ENCODE data around the gene EXOC8. TPM values are rescaled to one million over a fixed set of nuclear protein-coding genes. Genes with fewer than 3 reads are reported as not detected.
A peak's percentile ranks its signal among the peaks of the same experiment; 100 is the strongest.

Gene EXOC8
- total RNA-seq, 4 donors from 2014 or later, result 16.3 to 32.6 (median 19.8) TPM

DNA sequence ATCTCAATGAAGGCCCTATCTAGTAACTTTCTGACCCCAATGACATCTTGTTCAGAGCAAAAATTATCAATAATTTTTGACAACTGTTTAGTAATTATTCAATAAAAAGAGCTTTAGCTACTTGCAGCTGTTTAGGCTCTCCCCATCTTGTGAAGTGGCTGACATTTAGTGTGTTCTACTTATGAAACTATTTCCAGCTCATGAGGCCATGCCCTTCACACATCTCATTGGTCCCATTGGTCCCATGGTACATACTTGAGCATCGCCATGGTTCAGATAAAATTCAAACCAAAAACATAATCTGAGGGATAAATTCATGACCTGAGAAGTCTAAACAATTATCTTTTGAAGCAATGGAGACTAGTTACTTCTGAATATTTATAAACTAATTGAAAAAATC is 24.7 kb upstream of the EXOC8 start:
- no peak for DNase-seq (ENCODE audit: low spot score in 2 of 2)
- Histone ChIP-seq H3K9me3 (no peaks in the 10 kb centered on the region), H3K36me3 (peaks cover 9% of the 10 kb centered on the region), H3K4me3 (no peak overlapping the region), H3K4me1 (peaks cover 21% of the 10 kb centered on the region), H3K27me3 (no peaks in the 10 kb centered on the region), H3K27ac (no peak overlapping the region)
- WGBS, result 93% methylated on average over 1 of the region's 1 CpG
- TF ChIP-seq POLR2AphosphoS5 (IDR thresholded peaks at IDR 0.05), result no peak
- TF ChIP-seq, protein P1, sequence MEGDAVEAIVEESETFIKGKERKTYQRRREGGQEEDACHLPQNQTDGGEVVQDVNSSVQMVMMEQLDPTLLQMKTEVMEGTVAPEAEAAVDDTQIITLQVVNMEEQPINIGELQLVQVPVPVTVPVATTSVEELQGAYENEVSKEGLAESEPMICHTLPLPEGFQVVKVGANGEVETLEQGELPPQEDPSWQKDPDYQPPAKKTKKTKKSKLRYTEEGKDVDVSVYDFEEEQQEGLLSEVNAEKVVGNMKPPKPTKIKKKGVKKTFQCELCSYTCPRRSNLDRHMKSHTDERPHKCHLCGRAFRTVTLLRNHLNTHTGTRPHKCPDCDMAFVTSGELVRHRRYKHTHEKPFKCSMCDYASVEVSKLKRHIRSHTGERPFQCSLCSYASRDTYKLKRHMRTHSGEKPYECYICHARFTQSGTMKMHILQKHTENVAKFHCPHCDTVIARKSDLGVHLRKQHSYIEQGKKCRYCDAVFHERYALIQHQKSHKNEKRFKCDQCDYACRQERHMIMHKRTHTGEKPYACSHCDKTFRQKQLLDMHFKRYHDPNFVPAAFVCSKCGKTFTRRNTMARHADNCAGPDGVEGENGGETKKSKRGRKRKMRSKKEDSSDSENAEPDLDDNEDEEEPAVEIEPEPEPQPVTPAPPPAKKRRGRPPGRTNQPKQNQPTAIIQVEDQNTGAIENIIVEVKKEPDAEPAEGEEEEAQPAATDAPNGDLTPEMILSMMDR (IDR thresholded peaks at IDR 0.05), result no peak
- no peak for TF ChIP-seq EP300 (IDR thresholded peaks at IDR 0.05)
- no peak for TF ChIP-seq POLR2A (IDR thresholded peaks at IDR 0.05)

DNA sequence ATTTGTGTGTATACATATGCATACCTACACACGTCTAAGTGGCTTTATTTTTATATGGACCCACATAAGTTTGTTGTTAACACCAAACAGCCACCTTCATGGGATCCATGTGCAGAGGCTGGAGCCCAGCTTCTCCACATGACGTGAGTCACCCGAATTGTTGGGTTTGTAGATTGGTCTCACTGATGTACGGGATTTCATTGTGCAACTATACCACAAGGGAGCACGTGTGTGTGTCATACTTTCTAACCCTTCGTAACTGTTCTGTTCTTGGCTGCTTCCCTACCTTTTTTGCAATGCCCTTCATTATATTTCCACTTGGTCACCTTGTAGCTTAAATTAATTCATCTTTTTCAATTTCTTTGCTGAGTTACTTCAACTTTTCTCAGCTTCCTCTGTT is 21.5 kb upstream of the EXOC8 start:
- Histone ChIP-seq H3K4me1 (peaks cover 21% of the 10 kb centered on the region), H3K36me3 (no peaks in the 10 kb centered on the region), H3K27ac (no peak overlapping the region), H3K27me3 (no peaks in the 10 kb centered on the region), H3K4me3 (no peak overlapping the region), H3K9me3 (no peaks in the 10 kb centered on the region)
- 51% methylated on average over 6 of the region's 6 CpGs for WGBS
- TF ChIP-seq EP300 (IDR thresholded peaks at IDR 0.05) (no peak), POLR2AphosphoS5 (IDR thresholded peaks at IDR 0.05) (peak in 1 of 3 donors; percentile 78)
- DNase-seq (ENCODE audit: low spot score in 2 of 2), result peak in 1 of 2 donors; percentile 69

DNA sequence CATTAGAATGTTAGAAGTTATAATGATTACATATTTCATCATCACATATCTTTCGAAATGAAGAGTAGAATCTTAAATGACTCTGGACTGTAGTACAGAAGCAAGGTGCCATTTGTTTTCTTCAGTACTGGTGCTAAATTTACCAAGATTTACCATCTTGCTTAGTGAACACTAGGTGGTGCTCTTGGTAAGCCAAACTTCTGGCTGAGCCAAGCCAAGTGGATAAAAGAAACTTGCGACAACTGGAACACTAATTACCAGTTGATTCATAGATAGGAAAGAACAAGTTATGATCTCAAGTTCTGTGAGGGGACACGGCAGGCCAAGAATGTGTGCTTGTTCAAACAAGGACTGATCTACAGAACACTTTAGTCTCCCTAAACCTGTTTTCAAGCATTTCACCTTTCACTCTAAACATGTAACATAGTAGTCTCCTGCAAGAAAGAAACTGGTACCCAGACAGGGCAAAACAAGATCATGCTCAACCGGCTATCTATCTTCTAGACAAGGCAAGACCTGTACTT is 20.2 kb upstream of the EXOC8 start:
- Histone ChIP-seq H3K36me3 (peaks cover 6% of the 10 kb centered on the region), H3K27me3 (no peaks in the 10 kb centered on the region), H3K4me3 (no peak overlapping the region), H3K9me3 (no peaks in the 10 kb centered on the region), H3K4me1 (peaks cover 21% of the 10 kb centered on the region), H3K27ac (no peak overlapping the region)
- peak in 1 of 2 donors; percentile 64 for DNase-seq (ENCODE audit: low spot score in 2 of 2)
- TF ChIP-seq, protein P1 (IDR thresholded peaks at IDR 0.05), result peak; percentile 67 to 73
- TF ChIP-seq POLR2A (IDR thresholded peaks at IDR 0.05), result no peak
- TF ChIP-seq POLR2AphosphoS5 (IDR thresholded peaks at IDR 0.05), result peak in 1 of 3 donors; percentile 69
- TF ChIP-seq EP300 (IDR thresholded peaks at IDR 0.05), result no peak
- WGBS, result 11% methylated on average over 4 of the region's 4 CpGs

DNA sequence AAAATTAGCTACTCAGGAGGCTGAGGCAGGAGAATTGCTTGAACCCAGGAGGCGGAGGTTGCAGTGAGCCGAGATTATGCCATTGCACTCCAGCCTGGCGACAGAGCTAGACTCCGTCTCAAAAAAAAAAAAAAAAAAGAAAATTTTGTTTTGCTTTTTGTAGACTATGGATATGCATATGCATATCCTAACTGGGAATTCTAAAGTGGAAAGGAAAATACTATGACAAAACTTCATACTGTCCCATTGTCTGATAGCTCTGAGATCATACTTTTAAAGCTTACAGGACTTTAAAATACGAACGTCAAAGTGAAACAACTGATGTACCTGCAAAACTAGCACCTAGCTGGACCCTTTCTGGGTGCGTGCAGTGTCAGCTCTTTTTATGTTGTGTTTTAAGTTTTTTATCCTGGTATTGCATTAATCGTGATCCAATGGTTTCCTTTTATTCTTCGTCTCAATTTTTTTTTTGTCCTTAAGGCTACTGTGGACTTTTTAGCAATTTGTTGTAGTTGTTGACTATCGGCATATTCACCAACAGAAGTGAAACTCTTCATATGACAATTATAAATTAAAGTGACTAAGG is 19.6 kb upstream of the EXOC8 start:
- H3K36me3 ChIP-seq, result peaks cover 12% of the 10 kb centered on the region
- H3K27ac ChIP-seq, result no peak overlapping the region
- H3K4me1 ChIP-seq, result peaks cover 21% of the 10 kb centered on the region
- TF ChIP-seq, protein P1 (IDR thresholded peaks at IDR 0.05), result no peak
- 81% methylated on average over 10 of the region's 10 CpGs for WGBS
- no peak for DNase-seq (ENCODE audit: low spot score in 2 of 2)
- H3K27me3 ChIP-seq, result no peaks in the 10 kb centered on the region
- no peak overlapping the region for H3K4me3 ChIP-seq
- H3K9me3 ChIP-seq, result no peaks in the 10 kb centered on the region

DNA sequence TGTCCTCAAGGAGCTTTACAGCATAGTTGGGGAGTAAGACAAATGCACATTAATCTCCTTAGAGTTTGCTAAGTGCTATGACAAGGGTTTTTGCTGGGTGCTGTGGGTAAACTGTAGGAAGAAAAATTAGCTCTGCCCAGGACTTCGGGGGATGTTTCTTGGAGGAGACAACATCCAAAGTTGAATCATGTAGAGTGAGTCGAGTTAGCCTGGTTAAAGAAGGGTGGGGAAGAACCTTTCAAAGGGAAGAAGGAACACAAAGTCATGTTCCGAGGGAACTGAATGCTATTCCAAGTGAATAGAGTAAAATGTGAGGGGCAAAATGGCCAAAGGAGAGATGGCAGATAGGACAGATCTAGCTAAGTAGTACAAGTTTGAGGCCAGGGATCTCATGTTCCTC is 17.5 kb upstream of the EXOC8 start:
- 71% methylated on average over 3 of the region's 3 CpGs for WGBS
- Histone ChIP-seq H3K27me3 (no peaks in the 10 kb centered on the region), H3K4me3 (no peak overlapping the region), H3K4me1 (peaks cover 21% of the 10 kb centered on the region), H3K36me3 (peaks cover 31% of the 10 kb centered on the region), H3K9me3 (no peaks in the 10 kb centered on the region), H3K27ac (no peak overlapping the region)
- no peak for TF ChIP-seq POLR2AphosphoS5 (IDR thresholded peaks at IDR 0.05)
- DNase-seq (ENCODE audit: low spot score in 2 of 2), result no peak

DNA sequence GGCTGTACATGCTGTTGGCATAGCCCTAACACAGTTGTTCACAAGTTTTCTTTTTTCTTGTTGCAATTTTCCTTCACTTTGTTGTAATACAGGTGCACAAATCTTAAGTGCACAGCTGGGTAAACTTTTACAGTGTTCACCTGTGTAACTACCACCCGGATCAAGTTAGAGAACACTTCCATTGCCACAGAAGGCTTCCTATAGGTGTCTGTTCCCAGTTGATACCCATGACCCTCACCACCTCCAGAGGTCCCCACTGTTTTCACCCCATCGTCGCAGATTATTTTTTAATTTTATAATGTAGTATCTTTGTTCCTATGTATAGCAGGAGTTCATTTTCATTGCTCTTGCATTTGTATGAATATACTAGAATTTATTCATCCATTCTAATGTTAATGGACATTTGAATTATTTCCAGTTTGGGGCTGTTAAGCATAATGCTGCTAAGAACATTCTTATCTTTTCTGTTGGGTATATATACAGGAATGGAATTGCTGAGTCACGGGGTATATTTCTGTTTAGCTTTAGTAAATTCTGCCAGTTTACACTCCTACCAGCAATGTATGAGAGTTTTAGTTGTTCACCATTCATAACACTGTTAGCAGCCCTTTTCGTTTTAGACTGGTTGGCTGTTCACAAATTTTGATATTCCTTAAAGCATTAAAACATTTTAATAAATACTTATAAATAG is 16.8 kb upstream of the EXOC8 start:
- no peak for DNase-seq (ENCODE audit: low spot score in 2 of 2)
- H3K36me3 ChIP-seq, result peaks cover 38% of the 10 kb centered on the region
- no peak overlapping the region for H3K4me3 ChIP-seq
- TF ChIP-seq POLR2A (IDR thresholded peaks at IDR 0.05) (no peak), POLR2AphosphoS5 (IDR thresholded peaks at IDR 0.05) (no peak), EP300 (IDR thresholded peaks at IDR 0.05) (no peak)
- TF ChIP-seq, protein P1 (IDR thresholded peaks at IDR 0.05), result no peak
- peaks cover 19% of the 10 kb centered on the region for H3K4me1 ChIP-seq
- no peaks in the 10 kb centered on the region for H3K27me3 ChIP-seq
- H3K27ac ChIP-seq, result no peak overlapping the region
- WGBS, result 87% methylated on average over 5 of the region's 5 CpGs
- H3K9me3 ChIP-seq, result no peaks in the 10 kb centered on the region

All from suprapubic skin (tissue), 4 donors.